Measurements from ENCODE around the gene HCLS1. TPM values are rescaled to one million over a fixed set of nuclear protein-coding genes. Genes with fewer than 3 reads are reported as not detected.
"Not testable (repeated sequence)": the region's sequence is repeated elsewhere in the genome, so short reads cannot be mapped to it uniquely, and the experiment has no call there.

HCLS1 gene, protein sequence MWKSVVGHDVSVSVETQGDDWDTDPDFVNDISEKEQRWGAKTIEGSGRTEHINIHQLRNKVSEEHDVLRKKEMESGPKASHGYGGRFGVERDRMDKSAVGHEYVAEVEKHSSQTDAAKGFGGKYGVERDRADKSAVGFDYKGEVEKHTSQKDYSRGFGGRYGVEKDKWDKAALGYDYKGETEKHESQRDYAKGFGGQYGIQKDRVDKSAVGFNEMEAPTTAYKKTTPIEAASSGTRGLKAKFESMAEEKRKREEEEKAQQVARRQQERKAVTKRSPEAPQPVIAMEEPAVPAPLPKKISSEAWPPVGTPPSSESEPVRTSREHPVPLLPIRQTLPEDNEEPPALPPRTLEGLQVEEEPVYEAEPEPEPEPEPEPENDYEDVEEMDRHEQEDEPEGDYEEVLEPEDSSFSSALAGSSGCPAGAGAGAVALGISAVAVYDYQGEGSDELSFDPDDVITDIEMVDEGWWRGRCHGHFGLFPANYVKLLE
- total RNA-seq, result 100 to 1,000 TPM; 249 to 251 TPM

DNA sequence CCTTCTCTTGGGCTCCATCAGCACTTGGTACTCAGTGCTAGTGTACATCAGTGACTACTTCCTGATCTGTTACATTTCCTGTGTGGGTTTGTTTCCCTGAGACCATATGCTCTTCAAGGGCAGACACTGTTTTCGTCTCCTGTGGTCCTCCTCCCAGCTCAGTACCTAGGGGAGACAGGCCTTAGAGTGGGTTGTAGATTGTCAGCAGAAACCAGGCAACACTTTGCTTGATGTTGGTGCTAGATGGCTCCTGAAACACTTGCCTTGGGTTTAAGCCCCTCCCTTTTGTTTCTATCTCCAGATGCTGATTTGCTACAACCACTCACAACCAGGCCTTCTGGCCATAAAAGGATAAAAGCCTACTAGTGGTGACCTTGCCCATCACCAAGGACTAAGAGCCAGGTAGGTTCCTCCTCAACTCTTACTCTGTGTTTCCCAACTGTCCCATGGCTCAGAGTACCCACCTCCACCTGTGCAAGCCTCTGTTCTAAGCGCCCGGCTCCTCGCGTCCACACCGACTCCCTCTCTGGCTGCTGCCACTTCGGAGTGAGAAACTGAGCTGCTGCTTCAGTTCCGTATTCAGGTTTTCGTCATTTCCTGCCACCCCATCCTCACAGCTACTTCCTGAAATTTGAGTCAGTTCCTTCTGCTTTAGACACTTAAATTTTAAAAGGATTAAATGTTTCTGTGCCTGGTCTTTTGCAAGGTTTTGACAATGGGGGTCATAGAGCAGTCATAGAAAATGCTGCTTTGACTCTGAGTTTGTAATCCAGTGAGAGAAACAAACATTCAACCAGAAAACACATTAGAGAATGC is at the start of gene HCLS1:
Gene HCLS1 (minus strand): TSS at position 548 of the 816 bp plus-strand sequence. CDS start 2,556 bp downstream, outside the sequence.
- Mint-ChIP-seq H3K27me3 (no peaks in the 10 kb centered on the region), H3K27ac (peak within 1 kb of the TSS; percentile 100), H3K4me1 (ENCODE audit: low read depth) (peaks cover 47% of the 10 kb centered on the region), H3K36me3 (peaks cover 55% of the 10 kb centered on the region), H3K4me3 (peak within 1 kb of the TSS; percentile 97), H3K9me3 (peaks cover 2% of the 10 kb centered on the region)
- intact Hi-C loops (cut with micrococcal nuclease), result loop anchor here (1.0 to 5.0 kb wide), 10 partner anchors 74 to 1566 kb away; partner anchors contain the start of genes EAF2, GOLGB1, GSK3B and IQCB1
- CTCF ChIA-PET, result interaction anchor here (0.6 to 1.5 kb wide), 4 partner anchors 90 to 160 kb away, joined by 3 to 11 read pairs (median 3); partner anchors contain the start of genes GOLGB1 and POLQ
- DNase-seq, result peak; percentile 83
- POLR2A ChIA-PET, result interaction anchor here (0.9 to 2.0 kb wide), 5 partner anchors 17 to 1406 kb away, joined by 3 to 6 read pairs (median 5); partner anchors contain the start of genes GOLGB1 and PDIA5

DNA sequence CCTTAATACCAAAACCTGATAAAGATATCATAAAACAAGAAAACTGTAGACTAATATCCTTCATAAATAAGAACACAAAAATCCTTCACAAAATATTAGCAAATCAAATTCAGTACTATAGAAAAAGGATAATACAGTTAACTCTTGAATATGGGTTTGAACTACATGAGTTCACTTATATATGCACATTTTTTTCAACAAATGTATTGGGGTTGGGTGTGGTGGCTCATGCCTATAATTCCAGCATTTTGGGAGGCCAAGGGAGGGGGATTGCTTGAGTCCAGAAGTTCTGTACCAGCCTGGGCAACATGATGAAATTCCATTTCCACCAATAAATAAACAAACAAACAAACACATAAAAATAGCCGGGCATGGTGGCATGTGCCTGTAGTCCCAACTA is 49.6 kb upstream of the HCLS1 start:
- H3K9me3 Mint-ChIP-seq, result no peaks in the 10 kb centered on the region
- intact Hi-C loops (cut with micrococcal nuclease), result no loop called here
- peaks cover 4% of the 10 kb centered on the region for H3K4me1 Mint-ChIP-seq (ENCODE audit: low read depth)
- ChIA-PET CTCF (no interaction called here), POLR2A (no interaction called here)
- H3K4me3 Mint-ChIP-seq, result no peak overlapping the region
- H3K27ac Mint-ChIP-seq, result no peak overlapping the region
- H3K27me3 Mint-ChIP-seq, result no peaks in the 10 kb centered on the region
- peaks cover 37% of the 10 kb centered on the region for H3K36me3 Mint-ChIP-seq
- DNase-seq, result no peak

DNA sequence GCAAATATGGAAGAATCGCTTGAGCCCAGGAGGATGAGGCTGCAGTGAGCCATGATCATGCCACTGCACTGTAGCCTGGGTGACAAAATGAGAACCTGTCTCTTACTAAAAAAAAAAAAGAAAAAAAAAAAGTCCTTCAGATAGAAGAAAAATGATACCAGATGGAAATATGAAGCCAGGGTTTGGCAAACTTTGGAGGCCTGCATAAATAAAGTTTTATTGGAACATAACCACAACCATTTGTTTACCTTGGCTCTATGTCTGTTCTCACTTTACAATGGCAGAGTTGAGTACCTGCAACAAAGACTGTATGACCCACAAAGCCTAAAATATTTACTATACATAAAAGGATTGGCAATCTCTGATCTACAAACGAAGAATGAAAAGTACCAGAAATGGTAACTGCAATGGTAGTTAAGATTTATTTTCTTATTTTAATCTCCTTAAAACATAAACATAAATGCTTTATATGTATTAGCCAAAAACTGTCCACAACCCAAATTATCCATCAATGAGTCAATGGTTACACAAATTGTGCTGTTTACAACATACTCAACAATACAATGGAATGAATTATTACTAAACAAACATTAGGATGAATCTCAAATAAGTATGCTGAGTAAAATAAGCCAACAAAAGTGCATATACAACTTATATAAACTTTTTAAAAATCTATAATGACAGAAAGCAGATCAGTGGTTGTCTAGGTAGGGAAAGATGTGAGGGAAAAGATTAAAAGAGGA is 47.0 kb upstream of the HCLS1 start:
- no peak overlapping the region for H3K27ac Mint-ChIP-seq
- no peaks in the 10 kb centered on the region for H3K27me3 Mint-ChIP-seq
- ChIA-PET POLR2A (no interaction called here), CTCF (no interaction called here)
- peaks cover 4% of the 10 kb centered on the region for H3K4me1 Mint-ChIP-seq (ENCODE audit: low read depth)
- intact Hi-C loops (cut with micrococcal nuclease), result no loop called here
- no peaks in the 10 kb centered on the region for H3K9me3 Mint-ChIP-seq
- no peak for DNase-seq
- H3K36me3 Mint-ChIP-seq, result peaks cover 38% of the 10 kb centered on the region
- no peak overlapping the region for H3K4me3 Mint-ChIP-seq

DNA sequence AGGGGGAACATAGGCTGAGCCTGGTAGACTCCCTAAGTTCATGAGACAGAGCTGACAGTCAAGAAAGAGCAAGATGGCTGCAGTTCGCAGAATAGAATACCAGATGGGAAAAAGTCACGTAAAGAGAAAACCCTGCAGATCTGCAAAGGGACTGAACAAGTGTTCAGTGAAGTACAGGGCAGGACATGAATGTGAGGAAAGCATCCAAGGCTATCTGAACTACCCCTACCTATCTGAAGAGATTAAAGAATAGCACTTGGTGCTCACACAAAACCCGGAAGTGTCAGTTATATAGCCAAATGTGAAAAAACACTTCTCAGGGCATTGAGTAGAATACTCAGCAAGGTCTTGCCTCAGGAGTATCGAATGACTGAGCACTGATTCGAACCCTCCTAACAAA is 44.8 kb upstream of the HCLS1 start:
- Mint-ChIP-seq H3K36me3 (peaks cover 36% of the 10 kb centered on the region), H3K27me3 (no peaks in the 10 kb centered on the region), H3K27ac (no peak overlapping the region), H3K4me1 (ENCODE audit: low read depth) (peaks cover 2% of the 10 kb centered on the region), H3K9me3 (no peaks in the 10 kb centered on the region), H3K4me3 (no peak overlapping the region)
- no peak for DNase-seq
- ChIA-PET CTCF (interaction anchor here (0.6 kb wide), 1 partner anchor 68 kb away, joined by 3 read pairs; no protein-coding TSS in a partner anchor), POLR2A (no interaction called here)
- intact Hi-C loops (cut with micrococcal nuclease), result no loop called here

DNA sequence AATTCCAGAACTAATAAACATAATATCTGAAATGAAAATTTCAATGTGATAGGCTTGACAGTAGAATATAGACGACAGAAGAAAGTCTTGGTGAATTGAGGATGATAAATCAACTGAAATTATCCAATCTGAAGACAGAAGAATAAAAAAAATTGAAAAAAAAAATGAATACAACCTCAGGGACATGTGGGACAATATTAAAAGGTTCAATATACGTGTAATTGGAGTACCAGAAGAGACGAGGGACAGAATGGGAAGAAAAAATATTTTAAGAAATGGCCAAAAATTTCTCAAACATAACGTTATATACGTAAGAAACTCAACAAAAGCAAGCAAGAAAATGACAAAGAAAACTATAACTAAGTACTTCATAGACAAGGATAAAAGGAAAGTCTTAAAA is 43.3 kb upstream of the HCLS1 start:
- H3K4me1 Mint-ChIP-seq (ENCODE audit: low read depth), result peaks cover under 1% of the 10 kb centered on the region
- no peak overlapping the region for H3K27ac Mint-ChIP-seq
- H3K9me3 Mint-ChIP-seq, result no peaks in the 10 kb centered on the region
- no peak overlapping the region for H3K4me3 Mint-ChIP-seq
- intact Hi-C loops (cut with micrococcal nuclease), result no loop called here
- ChIA-PET POLR2A (no interaction called here), CTCF (no interaction called here)
- peaks cover 28% of the 10 kb centered on the region for H3K36me3 Mint-ChIP-seq
- H3K27me3 Mint-ChIP-seq, result no peaks in the 10 kb centered on the region
- no peak for DNase-seq

DNA sequence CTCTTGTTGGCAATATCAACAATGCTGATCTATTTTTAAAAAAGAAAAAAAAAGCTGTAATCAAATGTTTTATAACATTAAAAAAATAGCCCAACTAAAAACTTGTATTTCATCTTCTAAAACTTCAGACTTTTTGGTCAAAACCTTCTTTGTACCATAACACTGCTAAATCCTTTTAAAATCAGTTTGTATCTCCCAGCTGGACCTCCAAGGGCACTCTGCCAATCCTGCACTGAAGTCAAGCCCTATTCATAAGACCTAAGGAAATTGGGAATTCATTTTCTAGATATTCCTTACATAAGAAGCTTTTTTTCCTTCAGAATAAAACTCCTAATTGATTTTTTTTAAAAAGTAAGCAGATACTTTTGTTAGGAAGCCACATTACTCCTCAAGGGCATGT is 38.2 kb upstream of the HCLS1 start:
- Mint-ChIP-seq H3K27me3 (no peaks in the 10 kb centered on the region), H3K27ac (no peak overlapping the region), H3K36me3 (peaks cover 11% of the 10 kb centered on the region), H3K4me1 (ENCODE audit: low read depth) (no peaks in the 10 kb centered on the region), H3K9me3 (no peaks in the 10 kb centered on the region), H3K4me3 (no peak overlapping the region)
- ChIA-PET CTCF (no interaction called here), POLR2A (no interaction called here)
- no peak for DNase-seq
- intact Hi-C loops (cut with micrococcal nuclease), result no loop called here

DNA sequence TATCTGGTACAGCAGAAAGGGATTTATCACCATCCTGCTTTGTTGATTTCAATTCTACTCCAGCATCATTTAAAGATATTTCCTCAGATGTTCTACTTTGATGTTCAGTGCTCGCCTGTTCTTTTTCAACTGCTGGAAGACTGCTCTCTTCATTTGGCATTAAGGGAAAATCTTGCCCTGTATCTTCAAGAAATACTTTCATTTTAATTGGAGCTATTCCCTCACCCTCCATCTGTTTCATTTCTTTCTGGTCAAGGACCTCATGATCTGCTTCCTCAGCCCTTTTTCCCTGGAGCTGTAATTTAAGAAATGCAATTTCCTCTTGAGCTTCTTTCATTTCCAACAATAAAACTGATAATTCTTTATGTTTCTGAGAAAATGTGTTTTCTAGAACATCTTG is 37.8 kb upstream of the HCLS1 start:
- Mint-ChIP-seq H3K27me3 (no peaks in the 10 kb centered on the region), H3K9me3 (no peaks in the 10 kb centered on the region), H3K27ac (no peak overlapping the region), H3K4me1 (ENCODE audit: low read depth) (no peaks in the 10 kb centered on the region), H3K36me3 (peaks cover 10% of the 10 kb centered on the region), H3K4me3 (no peak overlapping the region)
- POLR2A ChIA-PET, result no interaction called here
- CTCF ChIA-PET, result no interaction called here
- no peak for DNase-seq
- intact Hi-C loops (cut with micrococcal nuclease), result no loop called here

DNA sequence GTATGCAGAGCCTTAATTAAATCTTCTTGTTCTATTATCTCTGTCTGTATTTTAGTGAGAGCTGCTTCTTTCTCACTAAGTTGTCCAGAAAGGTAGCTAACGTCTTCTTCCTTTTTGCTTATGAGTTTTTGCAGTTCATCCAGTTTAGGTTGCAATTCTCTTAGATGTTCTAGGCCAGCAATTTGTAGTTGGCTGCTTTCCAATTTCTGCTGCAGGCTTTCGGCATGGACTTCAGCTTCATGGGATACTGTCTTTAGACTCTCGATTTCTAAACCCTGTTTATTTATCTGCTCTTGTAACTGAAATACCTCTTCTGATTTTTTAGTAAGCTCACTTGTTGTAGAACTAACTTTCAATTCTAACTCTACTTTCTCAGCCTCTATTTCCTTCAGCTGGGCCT is 35.5 kb upstream of the HCLS1 start:
- H3K9me3 Mint-ChIP-seq, result no peaks in the 10 kb centered on the region
- H3K27ac Mint-ChIP-seq, result no peak overlapping the region
- intact Hi-C loops (cut with micrococcal nuclease), result no loop called here
- no peak overlapping the region for H3K4me3 Mint-ChIP-seq
- CTCF ChIA-PET, result no interaction called here
- POLR2A ChIA-PET, result no interaction called here
- H3K27me3 Mint-ChIP-seq, result no peaks in the 10 kb centered on the region
- peaks cover 5% of the 10 kb centered on the region for H3K4me1 Mint-ChIP-seq (ENCODE audit: low read depth)
- DNase-seq, result no peak
- H3K36me3 Mint-ChIP-seq, result peaks cover 17% of the 10 kb centered on the region

DNA sequence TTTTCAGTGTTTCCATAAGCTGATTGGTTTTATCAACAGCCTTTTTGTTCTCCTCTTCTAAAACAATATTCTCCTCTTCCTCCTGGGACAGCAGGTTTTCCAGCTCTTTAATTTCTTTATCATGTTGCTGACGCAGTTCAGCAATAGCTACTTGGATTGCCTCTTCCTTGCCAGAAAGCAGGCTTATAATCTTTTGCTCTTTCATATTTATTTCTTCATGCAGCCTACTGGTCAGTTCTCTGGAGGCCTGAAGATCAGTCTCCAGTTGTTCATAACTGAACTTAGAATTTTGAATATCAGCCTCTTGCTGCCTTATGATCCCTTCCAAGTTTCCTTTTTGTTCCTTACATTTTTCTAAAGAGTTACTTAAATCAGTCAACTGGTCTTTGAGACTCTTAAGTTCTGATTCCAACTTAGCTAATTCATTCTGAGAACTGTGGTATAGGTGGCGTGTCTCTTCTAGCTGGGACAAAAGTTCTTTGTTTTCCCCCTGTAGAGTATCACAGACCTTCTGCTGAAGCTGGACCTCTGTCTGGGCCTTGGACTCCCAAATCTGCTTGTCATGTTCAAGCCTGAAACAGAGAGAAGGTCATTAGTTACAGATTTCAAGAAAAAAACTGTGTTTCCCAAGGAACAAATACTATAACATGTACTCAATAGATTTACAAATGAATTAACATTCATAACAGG is 31.5 kb upstream of the HCLS1 start:
- Mint-ChIP-seq H3K36me3 (peaks cover 38% of the 10 kb centered on the region), H3K27ac (no peak overlapping the region), H3K4me1 (ENCODE audit: low read depth) (peaks cover 11% of the 10 kb centered on the region), H3K9me3 (no peaks in the 10 kb centered on the region), H3K27me3 (no peaks in the 10 kb centered on the region), H3K4me3 (no peak overlapping the region)
- ChIA-PET POLR2A (no interaction called here), CTCF (no interaction called here)
- no peak for DNase-seq
- intact Hi-C loops (cut with micrococcal nuclease), result no loop called here

DNA sequence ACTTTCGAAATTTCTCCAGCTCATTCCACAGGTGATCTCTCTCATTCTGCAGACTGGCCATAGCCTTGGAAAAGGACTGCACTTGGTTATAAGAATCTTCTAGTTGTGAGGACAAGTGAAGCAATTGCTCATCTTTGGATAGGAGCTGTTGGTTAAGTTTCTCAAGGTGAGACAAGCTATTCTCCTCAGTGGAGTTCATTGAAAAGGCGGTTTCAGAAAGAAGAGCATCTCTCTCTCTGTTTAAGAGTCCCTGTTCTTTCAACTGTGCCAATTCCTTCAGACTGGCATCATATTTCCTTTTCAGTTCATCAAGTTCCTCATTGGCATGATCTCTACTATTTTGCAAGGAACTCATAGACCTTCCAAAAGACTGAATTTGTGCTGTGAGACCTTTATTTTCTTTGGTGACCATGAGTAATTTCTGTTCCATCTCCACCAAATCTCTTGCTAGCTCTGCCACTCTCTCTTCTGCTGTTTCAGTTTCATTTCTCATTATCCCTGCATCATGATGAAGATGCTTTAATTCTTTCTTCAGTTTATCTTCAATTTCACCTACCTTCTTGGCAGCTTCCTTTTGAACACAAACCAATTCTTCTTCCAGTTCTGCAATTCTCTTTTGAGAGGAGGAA is 30.2 kb upstream of the HCLS1 start:
- Mint-ChIP-seq H3K4me3 (no peak overlapping the region), H3K27ac (peak overlapping the region; percentile 10), H3K36me3 (peaks cover 47% of the 10 kb centered on the region), H3K9me3 (no peaks in the 10 kb centered on the region), H3K4me1 (ENCODE audit: low read depth) (peaks cover 11% of the 10 kb centered on the region), H3K27me3 (no peaks in the 10 kb centered on the region)
- no peak for DNase-seq
- intact Hi-C loops (cut with micrococcal nuclease), result loop anchor here (2.0 kb wide), 1 partner anchor 44 kb away; no protein-coding TSS in a partner anchor
- POLR2A ChIA-PET, result no interaction called here
- CTCF ChIA-PET, result interaction anchor here (1.3 kb wide), 1 partner anchor 11 kb away, joined by 3 read pairs; no protein-coding TSS in a partner anchor

DNA sequence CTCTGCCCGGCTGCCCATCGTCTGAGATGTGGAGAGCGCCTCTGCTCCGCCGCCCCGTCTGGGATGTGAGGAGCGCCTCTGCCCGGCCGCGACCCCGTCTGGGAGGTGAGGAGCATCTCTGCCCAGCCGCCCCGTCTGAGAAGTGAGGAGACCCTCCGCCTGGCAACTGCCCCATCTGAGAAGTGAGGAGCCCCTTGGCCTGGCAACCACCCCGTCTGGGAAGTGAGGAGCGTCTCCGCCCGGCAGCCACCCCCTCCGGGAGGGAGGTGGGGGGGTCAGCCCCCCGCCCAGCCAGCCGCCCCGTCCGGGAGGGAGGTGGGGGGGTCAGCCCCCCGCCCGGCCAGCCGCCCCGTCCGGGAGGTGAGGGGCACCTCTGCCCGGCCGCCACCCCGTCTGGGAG is 28.0 kb upstream of the HCLS1 start:
- H3K9me3 Mint-ChIP-seq; H3K4me3 Mint-ChIP-seq; POLR2A ChIA-PET; CTCF ChIA-PET; intact Hi-C loops (cut with micrococcal nuclease); DNase-seq; H3K27ac Mint-ChIP-seq; H3K27me3 Mint-ChIP-seq: not testable (repeated sequence)
- Mint-ChIP-seq H3K4me1 (ENCODE audit: low read depth) (peaks cover 11% of the 10 kb centered on the region), H3K36me3 (peaks cover 59% of the 10 kb centered on the region)

All from activated CD4-positive, alpha-beta memory T cell treated with anti-CD3 and anti-CD28 coated beads for 36 hours (primary cell).